GM12872 (cell line): ENCODE results near the gene TIMM17A.

ENCODE experiments used
- CTCF ChIP-seq: IDR thresholded peaks from 3 replicates; pipeline ENCODE4 v1.5.1; 2011; ENCODE audit warnings: low read depth, mild to moderate bottlenecking, low read length, moderate library complexity; ENCODE audit not compliant: insufficient read depth

The TIMM17A gene

GRCh38 chr1:201955009-201955728 lies at the start of gene TIMM17A:
Gene TIMM17A (plus strand): TSS chr1:201955503. CDS start chr1:201955527, 24 bp downstream.
- TF ChIP-seq CTCF = no peak

- no peak for TF ChIP-seq CTCF
Measured at GRCh38 chr1:201906336-201906735, 49.0 kb upstream of the TIMM17A start.

GRCh38 chr1:201907621-201908020 lies 47.7 kb upstream of the TIMM17A start:
- no peak for TF ChIP-seq CTCF

- TF ChIP-seq CTCF = no peak
Measured at GRCh38 chr1:201911826-201912571, 43.3 kb upstream of the TIMM17A start.

- TF ChIP-seq CTCF = no peak
Measured at GRCh38 chr1:201912832-201913231, 42.5 kb upstream of the TIMM17A start.

- no peak for TF ChIP-seq CTCF
Measured at GRCh38 chr1:201914456-201915235, 40.7 kb upstream of the TIMM17A start.

- TF ChIP-seq CTCF = no peak
Measured at GRCh38 chr1:201916649-201917249, 38.6 kb upstream of the TIMM17A start.
